SJCRH30 (cell line): ENCODE measurements around the gene SRP72. TPM values are rescaled to one million over a fixed set of nuclear protein-coding genes. Genes with fewer than 3 reads are reported as not detected.

Source experiments
- DNase-seq, 2 experiments: peaks; one replicate each; pipeline ENCODE4 v3.0.0-alpha.2; 2015 to 2020
- H3K27ac ChIP-seq: fragments of 250-450 bp; sonication (Bioruptor Pico); 2 replicates; pipeline ENCODE4 v1.5.1; 2020; ENCODE audit warnings: mild to moderate bottlenecking, moderate library complexity
- H3K27me3 ChIP-seq: fragments of 250-450 bp; sonication (Bioruptor Pico); 2 replicates; pipeline ENCODE4 v1.5.1; 2020; ENCODE audit warnings: mild to moderate bottlenecking, moderate library complexity
- H3K36me3 ChIP-seq: fragments of 250-450 bp; sonication (Bioruptor Pico); 2 replicates; pipeline ENCODE4 v1.5.1; 2020; ENCODE audit warnings: mild to moderate bottlenecking, moderate library complexity
- H3K4me1 ChIP-seq: fragments of 250-450 bp; sonication (Bioruptor Pico); 2 replicates; pipeline ENCODE4 v1.5.1; 2020; ENCODE audit warnings: mild to moderate bottlenecking, moderate library complexity
- H3K4me3 ChIP-seq: fragments of 250-450 bp; sonication (Bioruptor Pico); 2 replicates; pipeline ENCODE4 v1.5.1; 2020; ENCODE audit warnings: mild to moderate bottlenecking, moderate library complexity
- H3K9me3 ChIP-seq: fragments of 250-450 bp; sonication (Bioruptor Pico); replicated peaks from 2 replicates; pipeline ENCODE4 v1.5.1; 2020; ENCODE audit warnings: mild to moderate bottlenecking, moderate library complexity
- total RNA-seq: library from RNA; depleted of rRNA; stranded (reverse); fragments of >200 nt; shearing (Covaris generic); gene quantifications from 2 replicates; pipeline ENCODE4 v1.2.3, GENCODE V29; 2014

SRP72 gene
- total RNA-seq, 1 experiment from 2014 or later: 133 TPM

DNA sequence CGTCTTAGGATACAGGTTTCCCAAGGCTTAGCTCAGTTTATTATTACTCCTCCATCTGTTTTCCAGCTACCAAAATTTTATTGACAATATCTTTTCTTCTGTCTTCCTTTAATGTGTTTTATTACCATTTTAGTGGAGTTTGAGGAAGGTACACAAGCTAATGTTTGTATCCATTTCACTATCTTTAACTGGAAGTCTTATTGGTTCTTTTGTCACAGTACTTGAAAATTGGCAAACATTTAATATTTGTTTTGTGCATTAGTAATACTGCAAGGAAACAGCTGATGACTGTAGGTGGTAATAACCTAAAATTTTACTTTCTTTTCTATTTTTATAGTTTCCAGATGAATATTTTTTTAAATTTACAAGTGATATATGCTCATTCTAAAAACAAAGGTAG, 28.8 kb downstream of the SRP72 start:
- H3K27me3 ChIP-seq: no peaks in the 10 kb centered on the region
- no peak overlapping the region for H3K4me3 ChIP-seq
- peaks cover 89% of the 10 kb centered on the region for H3K36me3 ChIP-seq
- H3K9me3 ChIP-seq: no peaks in the 10 kb centered on the region
- no peak overlapping the region for H3K27ac ChIP-seq
- DNase-seq: no peak
- H3K4me1 ChIP-seq: no peaks in the 10 kb centered on the region

DNA sequence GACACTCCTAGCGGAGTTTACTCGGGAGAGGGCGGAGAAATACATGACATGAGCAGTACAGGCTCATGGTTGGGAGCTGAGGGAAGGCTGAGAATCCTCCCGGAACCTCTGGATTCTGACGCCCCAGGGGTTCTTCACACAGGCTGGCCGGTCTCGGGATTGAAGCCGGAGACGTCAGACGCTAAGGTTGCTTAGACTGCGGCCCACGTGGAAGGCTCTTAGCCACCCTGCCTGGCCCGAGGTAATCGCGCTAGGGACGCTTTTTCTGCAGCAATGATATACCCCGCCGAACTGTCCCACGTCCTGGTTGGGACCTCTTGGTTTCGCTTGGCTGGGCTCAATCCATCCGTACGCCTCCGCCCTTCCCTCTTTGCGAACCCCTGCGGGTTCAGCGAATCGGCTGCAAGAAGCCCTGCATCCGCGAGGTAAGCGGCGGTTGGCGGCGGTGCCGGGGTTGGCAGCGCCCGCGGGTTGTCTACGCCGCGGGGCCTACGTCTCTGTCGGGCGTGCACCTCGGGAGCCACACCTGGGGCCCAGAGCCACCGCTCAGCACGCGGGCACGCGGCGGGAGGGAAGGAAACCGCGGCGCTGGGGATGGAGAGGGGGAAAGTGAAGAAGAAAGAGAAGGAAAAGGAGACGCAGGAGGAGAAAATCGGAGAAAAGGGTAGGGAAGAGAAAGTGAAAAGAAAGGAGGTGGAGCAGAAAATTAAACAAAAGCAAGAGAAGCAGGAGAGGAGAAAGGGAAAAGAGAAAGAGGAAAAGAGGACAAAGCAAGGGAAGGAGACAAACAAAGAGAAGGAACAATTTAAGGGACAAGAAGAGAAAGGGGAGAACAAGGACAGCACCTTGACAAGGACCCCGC, 38.1 kb downstream of the SRP72 start, which contains the start of gene ARL9:
TSS of gene ARL9 (plus strand) at position 523 of the 862 bp plus-strand sequence. CDS start at position 595, 72 bp downstream.
- Histone ChIP-seq H3K27me3 (no peaks in the 10 kb centered on the region), H3K27ac (no peak within 1 kb of the TSS), H3K4me1 (no peaks in the 10 kb centered on the region), H3K9me3 (no peaks in the 10 kb centered on the region), H3K36me3 (peaks cover 44% of the 10 kb centered on the region), H3K4me3 (no peak within 1 kb of the TSS)
- no peak for DNase-seq

DNA sequence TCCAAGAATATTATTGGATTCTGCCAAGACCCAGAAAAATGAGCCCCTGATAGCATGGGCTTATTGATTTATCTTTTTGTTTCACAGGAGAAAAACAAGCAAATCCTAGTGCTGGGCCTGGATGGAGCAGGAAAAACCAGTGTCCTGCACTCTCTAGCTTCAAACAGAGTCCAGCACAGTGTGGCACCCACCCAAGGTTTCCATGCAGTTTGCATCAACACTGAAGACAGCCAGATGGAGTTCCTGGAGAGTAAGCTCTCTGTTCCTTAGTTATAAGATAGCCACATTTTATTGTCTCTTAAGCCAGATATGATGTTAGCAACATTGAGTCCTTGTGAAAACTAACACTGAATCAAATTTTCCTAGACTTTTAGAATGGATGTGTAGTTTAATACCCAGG, 43.7 kb downstream of the SRP72 start:
- no peaks in the 10 kb centered on the region for H3K27me3 ChIP-seq
- H3K36me3 ChIP-seq: no peaks in the 10 kb centered on the region
- H3K9me3 ChIP-seq: no peaks in the 10 kb centered on the region
- H3K27ac ChIP-seq: no peak overlapping the region
- no peak for DNase-seq
- H3K4me1 ChIP-seq: no peaks in the 10 kb centered on the region
- H3K4me3 ChIP-seq: no peak overlapping the region

DNA sequence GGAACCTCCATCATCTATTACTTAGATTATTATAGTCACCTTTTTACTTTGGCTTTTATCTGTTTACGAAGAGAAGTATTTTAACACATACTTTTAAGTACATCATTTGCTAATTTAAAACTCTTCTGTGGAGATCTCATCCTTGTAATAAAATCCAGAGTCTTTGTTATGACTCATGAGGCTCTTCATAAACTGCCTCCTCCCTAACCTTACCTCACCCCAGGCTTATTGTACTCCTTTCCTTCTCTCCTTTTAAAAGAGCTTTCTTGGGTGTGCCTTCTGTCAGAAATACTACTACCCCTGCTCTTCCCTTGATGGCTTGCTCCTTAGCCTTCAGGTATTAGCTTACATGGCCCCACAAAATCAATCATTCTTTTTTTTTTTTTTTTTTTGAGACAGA, 44.7 kb downstream of the SRP72 start:
- Histone ChIP-seq H3K27ac (no peak overlapping the region), H3K36me3 (no peaks in the 10 kb centered on the region), H3K9me3 (no peaks in the 10 kb centered on the region), H3K4me1 (no peaks in the 10 kb centered on the region), H3K27me3 (no peaks in the 10 kb centered on the region), H3K4me3 (no peak overlapping the region)
- DNase-seq: no peak

DNA sequence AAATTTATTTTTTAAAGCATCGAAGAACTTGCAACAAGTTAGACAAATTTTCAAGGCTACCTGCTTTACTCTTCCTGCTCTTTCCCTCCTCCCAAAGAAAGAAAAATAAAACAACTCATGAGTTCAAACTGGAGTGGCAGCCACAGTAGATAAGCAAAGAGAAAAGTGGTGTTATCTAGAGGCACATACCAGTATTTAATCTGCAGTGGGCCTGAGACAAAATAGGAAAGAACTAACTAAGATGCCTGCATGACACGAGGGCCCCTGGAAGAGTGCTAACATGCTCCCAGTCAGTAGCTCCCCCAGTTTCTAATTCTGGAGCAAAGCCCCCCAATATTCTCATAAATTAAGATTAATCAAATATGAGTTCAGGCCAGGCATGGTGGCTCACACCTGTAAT, 46.1 kb downstream of the SRP72 start:
- Histone ChIP-seq H3K36me3 (no peaks in the 10 kb centered on the region), H3K27ac (no peak overlapping the region), H3K9me3 (no peaks in the 10 kb centered on the region), H3K27me3 (no peaks in the 10 kb centered on the region), H3K4me3 (no peak overlapping the region), H3K4me1 (no peaks in the 10 kb centered on the region)
- no peak for DNase-seq

DNA sequence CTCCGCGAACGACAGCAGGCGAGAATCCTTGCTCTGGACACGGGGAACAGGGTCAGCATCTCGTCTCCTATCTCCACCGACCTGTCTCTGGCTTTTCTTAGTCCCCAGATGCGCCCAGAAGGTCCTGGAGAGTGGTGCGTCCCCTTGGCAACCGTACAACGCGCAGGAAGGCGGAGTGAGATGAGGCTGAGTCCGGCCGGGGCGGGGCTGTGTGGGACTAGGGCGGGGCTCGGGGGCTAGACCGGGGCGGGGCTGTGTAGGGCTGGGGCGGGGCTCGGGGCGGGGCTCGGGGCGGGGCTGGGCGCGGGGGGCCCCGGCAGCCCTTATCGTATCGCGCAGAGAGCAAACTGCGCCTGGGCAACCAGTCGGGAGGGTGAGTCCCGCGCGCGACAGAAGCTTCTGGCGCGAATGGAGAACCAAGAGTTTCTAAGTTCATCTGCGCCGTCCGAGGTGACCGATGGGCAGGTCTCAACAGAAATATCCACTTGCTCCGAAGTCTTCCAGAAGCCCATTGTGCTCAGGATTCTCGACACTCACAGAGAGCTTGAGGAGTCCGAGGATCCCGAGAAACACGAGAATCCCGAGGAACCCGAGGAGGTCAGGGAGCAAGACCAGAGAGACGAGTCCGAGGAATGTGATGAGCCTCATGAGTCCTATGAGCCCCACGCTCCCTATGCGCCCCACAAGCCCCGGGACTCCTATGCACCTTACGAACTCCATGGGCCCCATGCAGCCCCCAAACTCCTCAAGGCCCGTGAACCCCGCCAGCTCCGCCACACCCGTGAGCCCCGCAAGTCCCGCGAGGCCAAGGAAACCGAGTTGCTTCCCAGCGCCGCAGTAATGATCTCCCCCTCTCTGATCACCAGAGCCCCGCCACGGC, 63.1 kb downstream of the SRP72 start:
- no peaks in the 10 kb centered on the region for H3K36me3 ChIP-seq
- peaks cover 5% of the 10 kb centered on the region for H3K4me1 ChIP-seq
- H3K4me3 ChIP-seq: peak overlapping the region; percentile 84
- no peaks in the 10 kb centered on the region; the same call in 1 of the 2 replicates for H3K27me3 ChIP-seq
- H3K27ac ChIP-seq: peak overlapping the region; percentile 4; the same call in 1 of the 2 replicates
- peak; percentile 92 for DNase-seq
- H3K9me3 ChIP-seq: no peaks in the 10 kb centered on the region

DNA sequence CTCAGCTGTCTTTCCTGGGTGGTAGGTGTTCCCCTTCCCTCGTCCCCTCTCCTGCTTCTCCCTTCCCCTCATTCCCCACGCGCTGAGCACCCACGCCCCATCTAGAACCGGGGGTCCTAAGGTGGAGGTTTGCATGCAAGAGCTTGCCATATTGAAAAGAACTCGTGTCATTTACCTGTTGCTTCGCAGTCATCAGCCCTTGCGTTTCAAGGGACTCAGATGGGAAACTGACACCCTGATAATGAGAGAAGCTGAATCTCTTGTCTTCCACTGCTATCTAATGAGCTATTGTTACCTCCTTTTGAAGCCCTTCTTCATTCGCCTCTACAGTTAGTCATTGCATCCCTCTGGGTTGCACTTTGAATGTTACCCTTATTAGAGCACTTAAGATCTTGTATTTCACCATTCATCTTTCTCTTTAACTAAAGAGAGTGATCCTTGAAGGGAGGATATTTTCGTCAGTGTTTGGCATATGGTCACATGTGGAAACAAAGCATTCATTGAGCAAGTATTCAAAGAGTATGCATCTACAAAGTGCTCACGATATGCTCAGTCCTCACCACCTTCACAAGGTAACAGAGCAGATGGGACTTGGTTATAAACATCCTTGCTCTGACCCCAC, 63.8 kb downstream of the SRP72 start:
- no peak for DNase-seq
- H3K4me1 ChIP-seq: peaks cover 5% of the 10 kb centered on the region
- no peaks in the 10 kb centered on the region; the same call in 1 of the 2 replicates for H3K27me3 ChIP-seq
- peak overlapping the region; percentile 84 for H3K4me3 ChIP-seq
- H3K27ac ChIP-seq: no peak overlapping the region; the same call in 1 of the 2 replicates
- no peaks in the 10 kb centered on the region for H3K36me3 ChIP-seq
- H3K9me3 ChIP-seq: no peaks in the 10 kb centered on the region

DNA sequence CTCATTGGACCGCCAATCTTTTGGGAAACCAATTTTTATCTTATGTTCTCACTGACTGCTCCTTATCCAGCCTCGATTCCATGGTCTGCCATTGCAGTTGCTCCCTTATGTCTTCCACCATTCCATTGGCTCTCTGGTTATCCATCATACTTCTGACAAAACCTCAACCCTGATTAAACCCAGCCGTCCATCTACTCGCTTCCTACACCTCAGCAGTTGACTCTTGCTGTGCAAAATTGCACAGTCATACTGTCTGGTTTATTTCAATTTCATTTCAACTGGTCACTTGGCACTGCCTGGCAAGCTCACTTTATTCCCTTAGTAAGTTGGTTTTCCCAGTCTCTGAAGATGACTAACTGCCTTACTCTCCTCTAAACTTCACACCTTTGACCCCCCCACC, 64.4 kb downstream of the SRP72 start:
- Histone ChIP-seq H3K27me3 (no peaks in the 10 kb centered on the region; the same call in 1 of the 2 replicates), H3K36me3 (no peaks in the 10 kb centered on the region), H3K4me1 (peaks cover 5% of the 10 kb centered on the region), H3K27ac (no peak overlapping the region), H3K4me3 (no peak overlapping the region), H3K9me3 (no peaks in the 10 kb centered on the region)
- no peak for DNase-seq

DNA sequence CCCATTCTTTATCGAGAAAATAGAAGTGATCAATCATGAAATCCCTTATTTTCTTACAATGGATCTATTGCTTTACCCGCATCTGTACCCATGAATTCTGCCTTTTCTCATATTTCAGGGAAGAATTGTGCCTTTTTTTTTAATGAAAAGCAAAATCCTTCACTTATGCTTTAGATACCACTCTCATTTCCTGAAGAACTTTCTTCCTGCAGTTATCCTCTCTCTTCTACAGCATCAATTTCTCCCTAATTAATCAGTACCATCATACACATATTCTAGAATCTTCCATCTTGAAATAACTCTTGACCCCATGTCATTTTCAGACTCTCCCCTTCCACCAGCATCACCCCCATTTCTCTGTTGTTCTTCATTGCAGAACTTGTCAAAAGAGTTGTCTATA, 64.8 kb downstream of the SRP72 start:
- Histone ChIP-seq H3K4me1 (peaks cover 5% of the 10 kb centered on the region), H3K36me3 (no peaks in the 10 kb centered on the region), H3K27me3 (no peaks in the 10 kb centered on the region; the same call in 1 of the 2 replicates), H3K9me3 (no peaks in the 10 kb centered on the region), H3K4me3 (no peak overlapping the region), H3K27ac (no peak overlapping the region)
- no peak for DNase-seq

DNA sequence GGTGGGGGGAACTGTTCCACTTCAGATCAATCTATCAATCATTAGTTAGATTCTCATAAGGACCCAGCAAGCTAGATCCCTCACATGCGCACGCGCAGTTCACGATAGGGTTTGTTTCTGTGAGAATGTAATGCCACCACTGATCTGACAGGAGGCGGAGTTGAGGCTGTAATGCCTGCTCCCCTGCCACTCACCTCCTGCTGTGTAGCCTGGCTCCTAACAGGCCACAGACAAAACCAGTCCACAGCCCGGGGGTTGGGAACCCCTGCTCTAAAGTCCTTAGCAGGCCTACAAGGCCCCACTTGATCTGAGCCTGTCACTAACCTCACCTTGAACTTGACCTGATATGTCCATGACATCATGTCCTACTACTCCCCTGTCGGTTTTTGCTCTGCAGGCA, 68.5 kb downstream of the SRP72 start:
- H3K27ac ChIP-seq: no peak overlapping the region
- H3K9me3 ChIP-seq: no peaks in the 10 kb centered on the region
- H3K27me3 ChIP-seq: no peaks in the 10 kb centered on the region; the same call in 1 of the 2 replicates
- H3K4me3 ChIP-seq: no peak overlapping the region
- DNase-seq: no peak
- peaks cover 4% of the 10 kb centered on the region for H3K4me1 ChIP-seq
- H3K36me3 ChIP-seq: no peaks in the 10 kb centered on the region

DNA sequence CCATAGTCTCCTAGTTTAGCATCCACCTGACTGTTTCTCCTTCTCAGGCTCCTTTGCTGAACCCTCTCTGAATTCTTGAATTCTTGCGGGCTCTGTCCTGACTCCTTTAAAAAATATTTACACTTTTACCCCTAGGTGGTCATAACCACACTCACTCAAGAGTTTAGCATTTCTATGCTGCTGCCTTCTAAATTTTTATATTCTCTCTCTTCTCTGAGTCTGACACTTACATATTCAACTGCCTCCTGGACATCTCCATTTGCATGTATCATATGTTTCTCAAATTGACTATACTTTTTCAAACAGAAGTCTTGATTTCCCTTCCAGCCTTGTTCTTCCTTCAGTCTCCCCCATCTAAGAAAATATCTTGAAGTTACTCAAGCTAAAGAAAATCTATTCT, 69.7 kb downstream of the SRP72 start:
- no peaks in the 10 kb centered on the region for H3K36me3 ChIP-seq
- no peak overlapping the region for H3K4me3 ChIP-seq
- no peak for DNase-seq
- H3K9me3 ChIP-seq: no peaks in the 10 kb centered on the region
- H3K27ac ChIP-seq: no peak overlapping the region
- no peaks in the 10 kb centered on the region for H3K27me3 ChIP-seq
- no peaks in the 10 kb centered on the region for H3K4me1 ChIP-seq

DNA sequence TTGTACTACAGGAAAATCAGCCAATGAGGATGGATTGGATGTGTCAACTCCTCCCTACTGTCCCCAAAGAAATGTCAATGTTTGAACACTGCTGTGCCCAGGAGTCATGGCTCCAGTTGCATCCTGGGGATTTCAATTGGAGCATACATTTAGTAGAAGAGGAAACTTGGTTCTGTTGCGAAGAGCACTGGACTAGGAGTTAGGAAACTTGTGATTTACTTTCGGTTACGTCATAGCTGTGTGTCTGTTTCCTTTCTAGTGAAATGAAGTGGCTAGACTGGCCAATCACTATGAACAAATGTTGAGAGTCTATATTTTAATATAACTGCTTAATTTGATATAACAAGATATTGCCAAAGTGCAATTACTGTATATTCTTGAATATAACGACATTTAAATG, 73.4 kb downstream of the SRP72 start:
- Histone ChIP-seq H3K27ac (no peak overlapping the region), H3K4me1 (no peaks in the 10 kb centered on the region), H3K4me3 (no peak overlapping the region), H3K27me3 (no peaks in the 10 kb centered on the region), H3K36me3 (no peaks in the 10 kb centered on the region), H3K9me3 (no peaks in the 10 kb centered on the region)
- DNase-seq: no peak

DNA sequence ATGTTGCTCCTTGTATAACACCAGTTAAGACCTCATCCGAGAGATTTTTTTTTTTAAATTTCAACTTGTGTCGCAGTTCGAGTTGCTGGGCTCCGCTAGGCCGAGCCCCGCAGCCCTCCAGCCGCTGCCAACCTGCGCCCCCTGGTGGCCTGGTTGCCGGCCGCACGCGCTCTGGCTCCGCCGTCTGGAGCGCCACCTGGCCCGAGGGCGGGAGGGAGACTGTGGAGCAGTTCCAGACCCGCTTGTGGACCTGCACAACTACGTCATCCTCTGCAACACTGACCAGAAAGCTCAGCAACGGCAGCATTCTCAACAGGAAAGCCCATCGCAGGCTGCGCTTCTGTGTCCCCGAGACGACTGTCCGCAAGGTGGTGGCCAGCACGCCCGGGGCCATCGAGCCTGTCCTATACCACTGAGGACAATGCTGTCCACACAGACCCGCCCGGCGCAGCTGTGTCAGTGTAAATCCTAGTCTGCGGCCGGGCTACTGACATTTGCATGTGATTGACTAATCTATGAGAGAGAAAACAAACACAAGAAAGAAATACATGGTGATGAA, 77.2 kb downstream of the SRP72 start:
- Histone ChIP-seq H3K36me3 (no peaks in the 10 kb centered on the region), H3K9me3 (no peaks in the 10 kb centered on the region), H3K4me1 (no peaks in the 10 kb centered on the region), H3K27ac (peak overlapping the region; percentile 36), H3K4me3 (peak overlapping the region; percentile 53), H3K27me3 (no peaks in the 10 kb centered on the region)
- DNase-seq: peak; percentile 90 to 92

DNA sequence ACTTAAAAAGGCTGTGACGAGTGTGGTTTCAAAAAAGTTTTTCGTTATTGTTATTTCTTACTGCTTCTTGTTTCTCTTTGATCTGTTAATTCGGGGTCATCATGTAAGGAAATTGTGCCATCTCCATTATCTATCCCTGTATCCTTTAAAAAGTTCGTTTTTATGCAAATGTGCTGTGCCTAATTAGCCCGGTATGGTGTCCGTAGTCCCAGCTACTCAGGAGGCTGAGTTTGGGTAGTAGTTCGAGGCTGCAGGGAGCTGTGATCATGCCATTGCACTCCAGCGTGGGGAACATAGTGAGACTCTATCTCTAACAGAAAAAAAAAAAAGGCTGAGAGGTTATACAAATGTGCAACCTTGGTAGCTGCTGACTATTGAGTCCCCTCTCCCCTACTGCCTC, 83.2 kb downstream of the SRP72 start:
- H3K27me3 ChIP-seq: no peaks in the 10 kb centered on the region

More for the DNA sequence above, 83.2 kb downstream of the SRP72 start:
- DNase-seq: no peak
- Histone ChIP-seq H3K4me1 (no peaks in the 10 kb centered on the region), H3K27ac (no peak overlapping the region), H3K4me3 (no peak overlapping the region), H3K9me3 (no peaks in the 10 kb centered on the region), H3K36me3 (no peaks in the 10 kb centered on the region)
